K562 (cell line): Measurements from ENCODE around the gene OLR1. TPM values are rescaled to one million over a fixed set of nuclear protein-coding genes. Genes with fewer than 3 reads are reported as not detected.

Experiments
- ATAC-seq: fragments of 200-7000 bp; cut with Tn5 transposase; 3 replicates; pipeline ENCODE4 v1.9.1; 2020; ENCODE audit warnings: moderate library complexity
- BruUV-seq: library from RNA; stranded (reverse); fragments of 400-500 nt; replicated peaks from 2 replicates; lab custom pipeline; 2021; lab: Mats Ljungman, UMichigan
- CTCF ChIA-PET: fragments of 300-600 bp; formaldehyde crosslinking; extraction: SDS; loops from one replicate; lab custom pipeline; 2021; ENCODE audit warnings: low intra/inter-chr PET ratio; lab: Yijun Ruan, JAX
- POLR2A ChIA-PET: fragments of 300-600, 350-650 bp; sonication (Branson Sonifier 250); formaldehyde crosslinking; extraction: SDS; loops from one replicate; lab custom pipeline; 2021; ENCODE audit warnings: antibody characterized with exemption, inconsistent platforms; lab: Yijun Ruan, JAX
- DNase-seq, 4 experiments: peaks; one replicate each; pipeline versions ENCODE4 v3.0.0 to v3.0.0-alpha.2; 2011 to 2018; ENCODE audit warnings: low spot score in 3 of 4, mixed read lengths in 3 of 4; ENCODE audit errors: extremely low read depth in 1 of 4
- FAIRE-seq: peaks from 2 replicates; lab custom pipeline; 2011; peaks lifted over from hg19 to GRCh38; lab: Jason Lieb, UNC
- H2AFZ ChIP-seq: 2 replicates; pipeline ENCODE4 v1.6.0; 2011; ENCODE audit warnings: low read depth, low read length, control low read depth, inconsistent platforms
- H3K27ac ChIP-seq: fragments of 200-600 bp; 3 replicates; pipeline ENCODE4 v1.8.0; 2011; ENCODE audit warnings: low read depth, mild to moderate bottlenecking, control low read depth, inconsistent platforms, low read length, moderate library complexity, mixed read lengths; ENCODE audit errors: extremely low read depth
- H3K27me3 ChIP-seq, 2 experiments: fragments of 300-600 bp in 1 of 2; 2 replicates in 1 of 2; 3 replicates in 1 of 2; pipeline versions ENCODE4 v1.6.0 to v1.8.0; 2011; ENCODE audit warnings: inconsistent platforms in 2 of 2, low read length in 2 of 2, mild to moderate bottlenecking in 1 of 2, mixed read lengths in 1 of 2, moderate library complexity in 1 of 2; ENCODE audit not compliant: control insufficient read depth in 2 of 2, insufficient read depth in 2 of 2
- H3K36me3 ChIP-seq: fragments of 300-600 bp; 3 replicates; pipeline ENCODE4 v1.8.0; 2011; ENCODE audit warnings: mild to moderate bottlenecking, low read length, inconsistent platforms; ENCODE audit not compliant: control insufficient read depth, insufficient read depth
- H3K4me1 ChIP-seq, 2 experiments: fragments of 200-600 bp in 1 of 2; replicated peaks in 1 of 2; 2 replicates in 1 of 2; 3 replicates in 1 of 2; pipeline versions ENCODE4 v1.5.1 to v1.8.0; 2011; ENCODE audit warnings: inconsistent platforms in 2 of 2, low read length in 2 of 2, mild to moderate bottlenecking in 1 of 2, mixed read lengths in 1 of 2, moderate library complexity in 1 of 2; ENCODE audit not compliant: control insufficient read depth in 2 of 2, insufficient read depth in 2 of 2
- H3K4me2 ChIP-seq: 2 replicates; pipeline ENCODE4 v1.6.1; 2011; ENCODE audit warnings: low read length, control low read depth, inconsistent platforms, mixed read lengths; ENCODE audit not compliant: insufficient read depth
- H3K4me3 ChIP-seq: fragments of 200-600 bp; sonication (generic), shearing (Covaris generic); 2 replicates; pipeline ENCODE4 v1.5.1; 2016; ENCODE audit warnings: control low read depth, inconsistent platforms
- H3K79me2 ChIP-seq: fragments of 200-600 bp; 3 replicates; pipeline ENCODE4 v1.8.0; 2011; ENCODE audit warnings: low read length, inconsistent platforms; ENCODE audit not compliant: control insufficient read depth, insufficient read depth
- H3K9ac ChIP-seq, 2 experiments: 2 replicates each; pipeline versions ENCODE4 v1.6.0 to v1.6.1; 2011; ENCODE audit warnings: low read depth in 2 of 2, low read length in 2 of 2, control low read depth in 1 of 2, inconsistent platforms in 1 of 2, mild to moderate bottlenecking in 1 of 2, mixed read lengths in 1 of 2; ENCODE audit not compliant: insufficient read depth in 1 of 2
- H3K9me1 ChIP-seq: one replicate; pipeline ENCODE4 v1.6.0; 2011; ENCODE audit warnings: inconsistent platforms, mild to moderate bottlenecking, low read length, moderate library complexity; ENCODE audit not compliant: control insufficient read depth, insufficient read depth
- H3K9me3 ChIP-seq: replicated peaks from 2 replicates; pipeline ENCODE4 v1.5.1; 2011; ENCODE audit warnings: low read depth, low read length, inconsistent platforms; ENCODE audit not compliant: control insufficient read depth, insufficient read depth
- H4K20me1 ChIP-seq: replicated peaks from 2 replicates; pipeline ENCODE4 v1.6.1; 2011; ENCODE audit warnings: low read length, inconsistent platforms, mixed read lengths; ENCODE audit not compliant: control insufficient read depth, insufficient read depth
- CAMTA2 ChIP-seq: fragments of 250-450 bp; sonication (Bioruptor Pico); conservative IDR thresholded peaks from 2 replicates; pipeline ENCODE4 v1.5.1; 2022
- HDAC1 ChIP-seq, 2 experiments: fragments of 450-650 bp; IDR thresholded peaks; 2 replicates each; pipeline ENCODE4 v1.6.1; 2016 to 2017; ENCODE audit warnings: inconsistent platforms in 1 of 2, mild to moderate bottlenecking in 1 of 2, moderate library complexity in 1 of 2
- HDAC6 ChIP-seq: IDR thresholded peaks from 2 replicates; pipeline ENCODE4 v1.6.1; 2012; ENCODE audit warnings: low read depth, mild to moderate bottlenecking, control low read depth, inconsistent platforms, low read length, moderate library complexity
- MAFK ChIP-seq: IDR thresholded peaks from 2 replicates; pipeline ENCODE4 v1.6.1; 2011; ENCODE audit warnings: low read length, improper control_type of control experiment
- PCBP1 ChIP-seq: fragments of 200-400 bp; formaldehyde crosslinking; IDR thresholded peaks from 2 replicates; pipeline ENCODE4 v1.6.1; 2018; ENCODE audit warnings: mild to moderate bottlenecking, low read depth, low read length; ENCODE audit not compliant: poor library complexity, severe bottlenecking
- SIRT6 ChIP-seq: IDR thresholded peaks from one replicate; pipeline ENCODE4 v1.6.1; 2012; ENCODE audit warnings: low read depth, mild to moderate bottlenecking, control low read depth, inconsistent platforms, low read length, moderate library complexity
- SMARCE1 ChIP-seq: fragments of 450-650 bp; IDR thresholded peaks from 2 replicates; pipeline ENCODE4 v1.7.1; 2016; ENCODE audit warnings: mild to moderate bottlenecking
- SREBF2 ChIP-seq: sonication (generic); formaldehyde crosslinking; IDR thresholded peaks from 2 replicates; pipeline ENCODE4 v1.4.0; 2020; ENCODE audit warnings: mild to moderate bottlenecking, missing genetic modification reagents
- WGBS: fragments of 100-300 bp; shearing (Covaris generic); methylation state at CpG from one replicate; pipeline ENCODE4 v1.1.6; 2016; ENCODE audit warnings: low coverage, mixed read lengths; ENCODE audit not compliant: insufficient coverage; ENCODE audit errors: missing lambda C conversion rate; 5-methylcytosine and 5-hydroxymethylcytosine counted together
- in situ Hi-C: fragments of 300-500 bp; cut with MboI; formaldehyde crosslinking; loops from 4 replicates; pipeline ENCODE4 v1.15.0; 2018; ENCODE audit warnings: inconsistent platforms, mixed read lengths
- intact Hi-C: fragments of 100-400 bp; cut with micrococcal nuclease; formaldehyde crosslinking; loops from 2 replicates; pipeline ENCODE4 v1.14.2; 2022
- polyA plus RNA-seq, 8 experiments: library from polyadenylated mRNA; depleted of rRNA in 4 of 8; stranded (reverse) in 5 of 8; unstranded in 3 of 8; fragments of >200 nt; fragmentation: Nextera tagmentation in 2 of 8; fragmentation: Illumina TruSeq in 1 of 8; extraction: Ambion mirVana in 2 of 8; extraction: Trizol in 1 of 8; gene quantifications; 2 replicates each; pipeline versions ENCODE4 v1.2.1 to v1.2.3, GENCODE V29; 2011 to 2014; ENCODE audit warnings: inconsistent platforms in 1 of 8, missing spikeins in 1 of 8
- total RNA-seq, 7 experiments: library from RNA; depleted of rRNA in 6 of 7; stranded (reverse); fragments of >200 nt in 6 of 7; fragmentation: Illumina TruSeq in 2 of 7; extraction: Trizol in 2 of 7; gene quantifications; 2 replicates each; pipeline versions ENCODE4 v1.2.1 to v1.2.3, GENCODE V29; 2011 to 2021; ENCODE audit warnings: low replicate concordance in 1 of 7
- TF ChIP-seq, protein P1 (sequence below): fragments of 450-650 bp; IDR thresholded peaks from 2 replicates; pipeline ENCODE4 v1.6.1; 2018; ENCODE audit not compliant: partially characterized antibody

OLR1 gene
- total and polyA plus RNA-seq, 9 of the 15 experiments (the other 6 are each of a cell fraction or from before 2014, with no cell fraction given), result not detected

DNA sequence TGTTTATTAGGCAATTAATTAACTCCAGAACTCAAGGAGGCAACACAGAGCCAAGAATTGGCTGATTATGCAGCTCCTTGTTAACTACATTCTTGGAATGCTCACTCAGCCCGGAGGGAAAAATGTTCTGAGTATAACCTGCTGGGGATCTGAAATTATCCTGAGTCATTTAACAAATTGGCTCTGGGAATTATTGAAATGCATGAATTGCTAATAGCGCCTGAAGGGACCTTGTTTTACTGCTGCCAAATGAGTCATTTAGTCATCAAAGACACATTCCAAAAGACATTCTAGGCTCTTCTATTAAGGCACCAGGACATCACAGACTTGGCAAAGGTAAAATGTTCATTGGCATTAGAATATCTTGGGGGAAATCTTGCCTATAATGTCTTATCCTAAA is 19.9 kb upstream of the OLR1 start:
- Histone ChIP-seq H3K9me1 (no peaks in the 10 kb centered on the region), H3K4me1 (no peaks in the 10 kb centered on the region), H3K27me3 (peaks cover 0 to 17% of the 10 kb centered on the region in 2 experiments; a peak in 2 of 5 replicates), H3K79me2 (no peaks in the 10 kb centered on the region), H2AFZ (no peak overlapping the region), H4K20me1 (0 out of 2 replicates have a peak, but pooled peaks cover 3% of the 10 kb centered on the region), H3K9ac (no peak overlapping the region), H3K4me2 (no peak overlapping the region), H3K36me3 (no peaks in the 10 kb centered on the region), H3K27ac (no peak overlapping the region), H3K4me3 (no peak overlapping the region), H3K9me3 (no peaks in the 10 kb centered on the region)
- CTCF ChIA-PET, result no interaction called here
- intact Hi-C loops (loop anchor here (1.0 kb wide), 1 partner anchor 39 kb away; no protein-coding TSS in a partner anchor), in situ Hi-C loops (no loop called here)
- DNase-seq (no peak), ATAC-seq (no peak), FAIRE-seq (no peak)
- WGBS, result 0% methylated on average over 2 of the region's 2 CpGs
- POLR2A ChIA-PET, result interaction anchor here (1.2 kb wide), 1 partner anchor 34 kb away, joined by 3 read pairs; no protein-coding TSS in a partner anchor
- no TSS peak for BruUV-seq
- TF ChIP-seq SREBF2 (CRISPR knock-in tag) (no peak), MAFK (no peak), CAMTA2 (CRISPR knock-in tag) (no peak), HDAC1 (IDR thresholded peaks at IDR 0.05) (no peak), HDAC6 (no peak), SMARCE1 (no peak), SIRT6 (no peak), PCBP1 (no peak)
- TF ChIP-seq, protein P1, sequence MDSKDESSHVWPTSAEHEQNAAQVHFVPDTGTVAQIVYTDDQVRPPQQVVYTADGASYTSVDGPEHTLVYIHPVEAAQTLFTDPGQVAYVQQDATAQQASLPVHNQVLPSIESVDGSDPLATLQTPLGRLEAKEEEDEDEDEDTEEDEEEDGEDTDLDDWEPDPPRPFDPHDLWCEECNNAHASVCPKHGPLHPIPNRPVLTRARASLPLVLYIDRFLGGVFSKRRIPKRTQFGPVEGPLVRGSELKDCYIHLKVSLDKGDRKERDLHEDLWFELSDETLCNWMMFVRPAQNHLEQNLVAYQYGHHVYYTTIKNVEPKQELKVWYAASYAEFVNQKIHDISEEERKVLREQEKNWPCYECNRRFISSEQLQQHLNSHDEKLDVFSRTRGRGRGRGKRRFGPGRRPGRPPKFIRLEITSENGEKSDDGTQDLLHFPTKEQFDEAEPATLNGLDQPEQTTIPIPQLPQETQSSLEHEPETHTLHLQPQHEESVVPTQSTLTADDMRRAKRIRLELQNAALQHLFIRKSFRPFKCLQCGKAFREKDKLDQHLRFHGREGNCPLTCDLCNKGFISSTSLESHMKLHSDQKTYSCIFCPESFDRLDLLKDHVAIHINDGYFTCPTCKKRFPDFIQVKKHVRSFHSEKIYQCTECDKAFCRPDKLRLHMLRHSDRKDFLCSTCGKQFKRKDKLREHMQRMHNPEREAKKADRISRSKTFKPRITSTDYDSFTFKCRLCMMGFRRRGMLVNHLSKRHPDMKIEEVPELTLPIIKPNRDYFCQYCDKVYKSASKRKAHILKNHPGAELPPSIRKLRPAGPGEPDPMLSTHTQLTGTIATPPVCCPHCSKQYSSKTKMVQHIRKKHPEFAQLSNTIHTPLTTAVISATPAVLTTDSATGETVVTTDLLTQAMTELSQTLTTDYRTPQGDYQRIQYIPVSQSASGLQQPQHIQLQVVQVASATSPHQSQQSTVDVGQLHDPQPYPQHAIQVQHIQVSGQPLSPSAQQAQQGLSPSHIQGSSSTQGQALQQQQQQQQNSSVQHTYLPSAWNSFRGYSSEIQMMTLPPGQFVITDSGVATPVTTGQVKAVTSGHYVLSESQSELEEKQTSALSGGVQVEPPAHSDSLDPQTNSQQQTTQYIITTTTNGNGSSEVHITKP, result no peak
